ENCODE results near the gene ITGA8. TPM values are rescaled to one million over a fixed set of nuclear protein-coding genes. Genes with fewer than 3 reads are reported as not detected.

Gene ITGA8
- total and polyA plus RNA-seq, 2 of the 13 experiments (the other 11 are each of a cell fraction or from before 2014, with no cell fraction given), result not detected

- no peak overlapping the region for H3K4me2 ChIP-seq (ENCODE audit: low read depth, low read length)
- WGBS (ENCODE audit: low lambda C conversion rate), result 3% methylated on average over 4 of the region's 5 CpGs
- H2AFZ ChIP-seq (ENCODE audit: low read length), result no peak overlapping the region
- in situ Hi-C loops (cut with HindIII; ENCODE audit: extremely low pct_ligation_motif_present, low pct_unique_long_range_greater_than_20kb) (no loop called here), intact Hi-C loops (cut with micrococcal nuclease; ENCODE audit: unreplicated experiment) (no loop called here)
- no peak overlapping the region for H3K4me3 ChIP-seq (replicated peaks in 1 of 3; ENCODE audit: insufficient read depth in 1 of 3, low read depth in 2 of 3, low read length in 3 of 3)
- H3K9ac ChIP-seq (ENCODE audit: insufficient read depth, low read depth, low read length), result no peak overlapping the region
- H3K4me1 ChIP-seq (ENCODE audit: insufficient read depth, low read length), result no peaks in the 10 kb centered on the region
- no peak for FAIRE-seq
- H4K20me1 ChIP-seq (ENCODE audit: insufficient read depth, low read length), result no peaks in the 10 kb centered on the region
- ChIA-PET CTCF (ENCODE audit: low intra/inter-chr PET ratio, low total read pairs) (no interaction called here), POLR2A (no interaction called here)
- peaks cover 0 to 4% of the 10 kb centered on the region in 2 experiments; a peak in 1 of 5 replicates for H3K27me3 ChIP-seq (ENCODE audit: control insufficient read depth in 1 of 2, insufficient read depth in 2 of 2, low read length in 2 of 2)
- ATAC-seq, result no peak
- TF ChIP-seq SMARCE1 (IDR thresholded peaks at IDR 0.05; ENCODE audit: borderline replicate concordance) (no peak), ZBTB10 (CRISPR knock-in tag; IDR thresholded peaks at IDR 0.05; ENCODE audit: borderline replicate concordance) (no peak), ZNF770 (CRISPR knock-in tag; IDR thresholded peaks at IDR 0.05) (no peak), PHF20 (CRISPR knock-in tag; IDR thresholded peaks at IDR 0.05) (no peak), ZNF10 (CRISPR knock-in tag; IDR thresholded peaks at IDR 0.05; ENCODE audit: borderline replicate concordance, low read depth) (no peak), ZSCAN29 (CRISPR knock-in tag; conservative IDR thresholded peaks at IDR 0.05) (no peak), PAX8 (CRISPR knock-in tag; IDR thresholded peaks at IDR 0.05; ENCODE audit: borderline replicate concordance) (no peak)
- TF ChIP-seq, protein P1, sequence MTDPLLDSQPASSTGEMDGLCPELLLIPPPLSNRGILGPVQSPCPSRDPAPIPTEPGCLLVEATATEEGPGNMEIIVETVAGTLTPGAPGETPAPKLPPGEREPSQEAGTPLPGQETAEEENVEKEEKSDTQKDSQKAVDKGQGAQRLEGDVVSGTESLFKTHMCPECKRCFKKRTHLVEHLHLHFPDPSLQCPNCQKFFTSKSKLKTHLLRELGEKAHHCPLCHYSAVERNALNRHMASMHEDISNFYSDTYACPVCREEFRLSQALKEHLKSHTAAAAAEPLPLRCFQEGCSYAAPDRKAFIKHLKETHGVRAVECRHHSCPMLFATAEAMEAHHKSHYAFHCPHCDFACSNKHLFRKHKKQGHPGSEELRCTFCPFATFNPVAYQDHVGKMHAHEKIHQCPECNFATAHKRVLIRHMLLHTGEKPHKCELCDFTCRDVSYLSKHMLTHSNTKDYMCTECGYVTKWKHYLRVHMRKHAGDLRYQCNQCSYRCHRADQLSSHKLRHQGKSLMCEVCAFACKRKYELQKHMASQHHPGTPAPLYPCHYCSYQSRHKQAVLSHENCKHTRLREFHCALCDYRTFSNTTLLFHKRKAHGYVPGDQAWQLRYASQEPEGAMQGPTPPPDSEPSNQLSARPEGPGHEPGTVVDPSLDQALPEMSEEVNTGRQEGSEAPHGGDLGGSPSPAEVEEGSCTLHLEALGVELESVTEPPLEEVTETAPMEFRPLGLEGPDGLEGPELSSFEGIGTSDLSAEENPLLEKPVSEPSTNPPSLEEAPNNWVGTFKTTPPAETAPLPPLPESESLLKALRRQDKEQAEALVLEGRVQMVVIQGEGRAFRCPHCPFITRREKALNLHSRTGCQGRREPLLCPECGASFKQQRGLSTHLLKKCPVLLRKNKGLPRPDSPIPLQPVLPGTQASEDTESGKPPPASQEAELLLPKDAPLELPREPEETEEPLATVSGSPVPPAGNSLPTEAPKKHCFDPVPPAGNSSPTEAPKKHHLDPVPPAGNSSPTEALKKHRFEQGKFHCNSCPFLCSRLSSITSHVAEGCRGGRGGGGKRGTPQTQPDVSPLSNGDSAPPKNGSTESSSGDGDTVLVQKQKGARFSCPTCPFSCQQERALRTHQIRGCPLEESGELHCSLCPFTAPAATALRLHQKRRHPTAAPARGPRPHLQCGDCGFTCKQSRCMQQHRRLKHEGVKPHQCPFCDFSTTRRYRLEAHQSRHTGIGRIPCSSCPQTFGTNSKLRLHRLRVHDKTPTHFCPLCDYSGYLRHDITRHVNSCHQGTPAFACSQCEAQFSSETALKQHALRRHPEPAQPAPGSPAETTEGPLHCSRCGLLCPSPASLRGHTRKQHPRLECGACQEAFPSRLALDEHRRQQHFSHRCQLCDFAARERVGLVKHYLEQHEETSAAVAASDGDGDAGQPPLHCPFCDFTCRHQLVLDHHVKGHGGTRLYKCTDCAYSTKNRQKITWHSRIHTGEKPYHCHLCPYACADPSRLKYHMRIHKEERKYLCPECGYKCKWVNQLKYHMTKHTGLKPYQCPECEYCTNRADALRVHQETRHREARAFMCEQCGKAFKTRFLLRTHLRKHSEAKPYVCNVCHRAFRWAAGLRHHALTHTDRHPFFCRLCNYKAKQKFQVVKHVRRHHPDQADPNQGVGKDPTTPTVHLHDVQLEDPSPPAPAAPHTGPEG (CRISPR knock-in tag; IDR thresholded peaks at IDR 0.05), result no peak
- H3K79me2 ChIP-seq (ENCODE audit: insufficient read depth, low read length), result no peaks in the 10 kb centered on the region
- no peak overlapping the region for H3K27ac ChIP-seq (ENCODE audit: extremely low read length, insufficient read depth, low read length)
- no TSS peak for BruUV-seq (replicated peaks)
- DNase-seq (ENCODE audit: low spot score), result no peak
- H3K9me3 ChIP-seq (ENCODE audit: low read length), result no peaks in the 10 kb centered on the region
- no peaks in the 10 kb centered on the region for H3K36me3 ChIP-seq (replicated peaks in 1 of 2; ENCODE audit: control insufficient read depth in 1 of 2, insufficient read depth in 2 of 2, low read length in 2 of 2)
These were observed 157.1 kb downstream of the ITGA8 start for GRCh38 chr10:15562578-15562977.

Measured in HepG2 (cell line).